DND-41 (cell line): ENCODE measurements around the gene ATP13A4.

Experiments used
- ATAC-seq: fragments of 200-7000 bp; cut with Tn5 transposase; 3 replicates; pipeline ENCODE4 v1.9.1; 2021; ENCODE audit warnings: low read depth; ENCODE audit not compliant: insufficient read depth
- DNase-seq: peaks from one replicate; pipeline ENCODE4 v3.0.0-alpha.2; 2020
- H2AFZ ChIP-seq: 2 replicates; pipeline ENCODE4 v1.6.0; 2012; ENCODE audit warnings: low read depth, low read length
- H3K27ac ChIP-seq: 2 replicates; pipeline ENCODE4 v1.5.1; 2012; ENCODE audit warnings: low read length, inconsistent platforms
- H3K27me3 ChIP-seq: fragments of 200-600 bp; sonication (generic); 2 replicates; pipeline ENCODE4 v1.6.0; 2012; ENCODE audit warnings: low read length, mild to moderate bottlenecking, inconsistent platforms; ENCODE audit not compliant: insufficient read depth, poor library complexity
- H3K36me3 ChIP-seq: 2 replicates; pipeline ENCODE4 v1.5.1; 2012; ENCODE audit warnings: low read length, inconsistent platforms; ENCODE audit not compliant: insufficient read depth
- H3K4me1 ChIP-seq: 2 replicates; pipeline ENCODE4 v1.5.1; 2012; ENCODE audit warnings: mild to moderate bottlenecking, low read length; ENCODE audit not compliant: insufficient read depth
- H3K4me2 ChIP-seq: 2 replicates; pipeline ENCODE4 v1.6.0; 2012; ENCODE audit warnings: mild to moderate bottlenecking, moderate library complexity, low read length, inconsistent platforms; ENCODE audit not compliant: insufficient read depth
- H3K4me3 ChIP-seq, 2 experiments: fragments of 200-600 bp in 1 of 2; shearing (Covaris generic) in 1 of 2; 2 replicates each; pipeline ENCODE4 v1.5.1; 2012 to 2016; ENCODE audit warnings: inconsistent platforms in 2 of 2, low read length in 2 of 2, mild to moderate bottlenecking in 2 of 2, low read depth in 1 of 2, moderate library complexity in 1 of 2
- H3K79me2 ChIP-seq: 2 replicates; pipeline ENCODE4 v1.6.0; 2012; ENCODE audit warnings: low read length, inconsistent platforms; ENCODE audit not compliant: insufficient read depth
- H3K9ac ChIP-seq: 2 replicates; pipeline ENCODE4 v1.6.0; 2012; ENCODE audit warnings: low read depth, mild to moderate bottlenecking, inconsistent platforms, low read length, moderate library complexity
- H3K9me3 ChIP-seq: 2 replicates; pipeline ENCODE4 v1.5.1; 2012; ENCODE audit warnings: low read length, moderate library complexity, mild to moderate bottlenecking, inconsistent platforms; ENCODE audit not compliant: insufficient read depth, severe bottlenecking
- H4K20me1 ChIP-seq: 2 replicates; pipeline ENCODE4 v1.6.0; 2012; ENCODE audit warnings: low read length; ENCODE audit not compliant: insufficient read depth
- EZH2 ChIP-seq: IDR thresholded peaks from 3 replicates; pipeline ENCODE4 v1.6.1; 2012; ENCODE audit warnings: borderline replicate concordance, low read depth, mild to moderate bottlenecking, moderate library complexity, low read length, inconsistent platforms; ENCODE audit not compliant: severe bottlenecking
- TF ChIP-seq, protein P1 (sequence below): IDR thresholded peaks from 2 replicates; pipeline ENCODE4 v1.5.1; 2012; ENCODE audit warnings: borderline replicate concordance, low read length, moderate library complexity, mild to moderate bottlenecking; ENCODE audit not compliant: poor library complexity, severe bottlenecking; ENCODE audit errors: extremely low read depth

Gene ATP13A4

DNA sequence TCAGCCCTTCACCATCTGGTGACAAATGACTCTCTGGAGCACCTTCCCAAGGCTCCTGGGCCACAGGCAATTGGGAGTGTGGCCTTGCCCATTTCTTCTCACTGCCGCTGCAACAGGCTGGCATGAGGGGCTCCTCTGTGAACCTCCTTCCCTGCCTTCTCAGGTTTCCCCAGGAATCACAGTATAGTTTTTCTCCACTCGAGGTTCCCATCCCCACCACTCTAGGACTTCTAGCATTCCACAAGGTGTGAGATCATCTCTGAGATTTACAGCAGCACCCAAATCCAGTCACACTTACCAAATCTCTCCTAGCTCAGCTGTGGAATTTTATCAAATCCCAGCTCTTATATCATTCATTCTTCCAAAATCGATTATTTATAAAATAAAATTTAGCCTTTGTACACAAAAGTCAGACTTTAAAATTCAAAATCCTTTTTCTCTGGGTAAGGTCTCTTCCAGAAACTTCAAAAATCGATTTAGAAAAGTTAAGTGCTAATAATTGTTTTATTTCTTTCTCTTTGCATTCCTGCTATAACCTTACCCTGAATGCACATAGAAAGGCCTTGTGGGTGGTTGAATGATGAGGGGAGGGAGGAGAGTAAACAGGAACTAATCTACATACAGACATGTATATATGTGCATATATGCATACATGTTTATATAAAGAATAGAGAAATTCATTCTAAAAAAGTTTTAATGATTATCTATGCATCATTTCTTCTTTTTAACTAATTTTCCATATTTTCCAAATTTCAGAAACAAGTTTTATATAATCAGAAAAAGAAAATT is 18.9 kb upstream of the ATP13A4 start:
- no peaks in the 10 kb centered on the region for H4K20me1 ChIP-seq
- H3K27ac ChIP-seq: no peak overlapping the region
- no peaks in the 10 kb centered on the region for H3K27me3 ChIP-seq
- H3K4me3 ChIP-seq: no peak overlapping the region
- H3K36me3 ChIP-seq: no peaks in the 10 kb centered on the region
- H2AFZ ChIP-seq: no peak overlapping the region
- H3K9ac ChIP-seq: no peak overlapping the region
- DNase-seq (no peak), ATAC-seq (no peak)
- H3K4me1 ChIP-seq: no peaks in the 10 kb centered on the region
- no peaks in the 10 kb centered on the region for H3K79me2 ChIP-seq
- TF ChIP-seq, protein P1, sequence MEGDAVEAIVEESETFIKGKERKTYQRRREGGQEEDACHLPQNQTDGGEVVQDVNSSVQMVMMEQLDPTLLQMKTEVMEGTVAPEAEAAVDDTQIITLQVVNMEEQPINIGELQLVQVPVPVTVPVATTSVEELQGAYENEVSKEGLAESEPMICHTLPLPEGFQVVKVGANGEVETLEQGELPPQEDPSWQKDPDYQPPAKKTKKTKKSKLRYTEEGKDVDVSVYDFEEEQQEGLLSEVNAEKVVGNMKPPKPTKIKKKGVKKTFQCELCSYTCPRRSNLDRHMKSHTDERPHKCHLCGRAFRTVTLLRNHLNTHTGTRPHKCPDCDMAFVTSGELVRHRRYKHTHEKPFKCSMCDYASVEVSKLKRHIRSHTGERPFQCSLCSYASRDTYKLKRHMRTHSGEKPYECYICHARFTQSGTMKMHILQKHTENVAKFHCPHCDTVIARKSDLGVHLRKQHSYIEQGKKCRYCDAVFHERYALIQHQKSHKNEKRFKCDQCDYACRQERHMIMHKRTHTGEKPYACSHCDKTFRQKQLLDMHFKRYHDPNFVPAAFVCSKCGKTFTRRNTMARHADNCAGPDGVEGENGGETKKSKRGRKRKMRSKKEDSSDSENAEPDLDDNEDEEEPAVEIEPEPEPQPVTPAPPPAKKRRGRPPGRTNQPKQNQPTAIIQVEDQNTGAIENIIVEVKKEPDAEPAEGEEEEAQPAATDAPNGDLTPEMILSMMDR: no peak
- no peak overlapping the region for H3K4me2 ChIP-seq
- no peaks in the 10 kb centered on the region for H3K9me3 ChIP-seq

DNA sequence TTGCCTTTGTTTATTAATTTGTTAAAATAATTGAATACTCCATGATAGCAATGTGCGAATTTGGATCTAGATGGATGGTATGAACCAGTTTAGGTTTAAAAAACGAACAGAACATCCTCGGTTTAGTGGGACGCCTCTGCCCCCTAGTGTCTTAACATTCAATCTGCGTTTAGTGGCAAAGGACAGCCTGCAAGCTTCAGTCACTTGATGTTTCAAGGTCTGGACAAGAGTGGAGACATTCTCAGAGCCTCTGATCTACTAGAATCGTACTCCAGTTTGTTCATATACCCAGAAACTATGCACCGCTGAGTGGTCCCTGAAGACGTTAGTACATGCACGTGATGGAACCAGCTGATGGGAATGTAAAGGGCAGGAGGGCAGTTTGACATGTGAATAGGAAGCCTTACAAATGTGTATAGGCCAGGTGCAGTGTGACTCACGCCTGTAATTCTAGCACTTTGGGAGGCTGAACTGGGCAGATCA is 17.8 kb upstream of the ATP13A4 start:
- DNase-seq (peak; percentile 60), ATAC-seq (peak; percentile 85)
- no peak overlapping the region for H3K4me3 ChIP-seq
- TF ChIP-seq, protein P1: peak; percentile 87
- TF ChIP-seq EZH2: no peak
- H2AFZ ChIP-seq: no peak overlapping the region
- no peaks in the 10 kb centered on the region for H3K9me3 ChIP-seq
- no peaks in the 10 kb centered on the region for H4K20me1 ChIP-seq
- no peaks in the 10 kb centered on the region for H3K36me3 ChIP-seq
- no peak overlapping the region for H3K27ac ChIP-seq
- no peak overlapping the region for H3K9ac ChIP-seq
- no peaks in the 10 kb centered on the region for H3K27me3 ChIP-seq
- H3K79me2 ChIP-seq: no peaks in the 10 kb centered on the region
- H3K4me1 ChIP-seq: no peaks in the 10 kb centered on the region
- no peak overlapping the region for H3K4me2 ChIP-seq

DNA sequence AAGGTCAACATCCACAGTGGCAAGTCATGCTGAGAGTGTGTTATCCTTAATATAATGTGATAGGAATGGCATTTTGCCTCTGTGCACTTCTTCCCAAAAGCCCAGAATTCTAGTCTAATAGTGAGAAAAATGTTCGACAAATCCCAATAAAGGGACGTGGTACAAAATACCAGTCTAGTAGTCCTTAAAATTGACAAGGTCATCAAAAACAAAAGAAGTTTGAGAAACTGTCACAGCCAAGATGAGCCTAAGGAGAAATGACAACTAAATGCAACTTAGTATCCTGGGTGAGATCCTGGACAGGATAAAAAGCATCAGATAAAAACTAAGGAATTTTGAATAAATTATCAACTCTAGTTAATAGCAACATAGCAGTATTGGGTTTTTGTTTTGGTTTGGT is 14.4 kb upstream of the ATP13A4 start:
- TF ChIP-seq, protein P1: no peak
- TF ChIP-seq EZH2: no peak
- Histone ChIP-seq H3K4me3 (no peak overlapping the region), H2AFZ (no peak overlapping the region), H4K20me1 (no peaks in the 10 kb centered on the region), H3K4me2 (no peak overlapping the region), H3K9ac (no peak overlapping the region), H3K79me2 (no peaks in the 10 kb centered on the region), H3K27ac (no peak overlapping the region), H3K36me3 (no peaks in the 10 kb centered on the region), H3K27me3 (no peaks in the 10 kb centered on the region), H3K9me3 (no peaks in the 10 kb centered on the region), H3K4me1 (no peaks in the 10 kb centered on the region)
- ATAC-seq: no peak
- DNase-seq: no peak
